HepG2 (cell line): Measurements from ENCODE around the gene PTPRU. TPM values are rescaled to one million over a fixed set of nuclear protein-coding genes. Genes with fewer than 3 reads are reported as not detected.

ENCODE experiments used
- EZH2 ChIP-seq: conservative IDR thresholded peaks from 2 replicates; pipeline ENCODE4 v1.6.1; 2012; ENCODE audit warnings: mild to moderate bottlenecking, low read depth, low read length, moderate library complexity
- FOSL1 ChIP-seq: sonication (generic); formaldehyde crosslinking; IDR thresholded peaks from 2 replicates; pipeline ENCODE4 v1.9.0; 2021; ENCODE audit warnings: missing genetic modification reagents, borderline replicate concordance
- FOXC1 ChIP-seq: sonication (generic); formaldehyde crosslinking; IDR thresholded peaks from 2 replicates; pipeline ENCODE4 v1.8.0; 2022; ENCODE audit warnings: mild to moderate bottlenecking, missing genetic modification reagents, borderline replicate concordance
- HOMEZ ChIP-seq: IDR thresholded peaks from 2 replicates; pipeline ENCODE4 v1.6.1; 2016; ENCODE audit warnings: low read depth
- NFKB2 ChIP-seq: sonication (generic); formaldehyde crosslinking; IDR thresholded peaks from 2 replicates; pipeline ENCODE4 v1.4.0; 2020; ENCODE audit warnings: missing genetic modification reagents, borderline replicate concordance
- RBM39 ChIP-seq: fragments of 200-400 bp; formaldehyde crosslinking; IDR thresholded peaks from one replicate; pipeline ENCODE4 v1.6.1; 2018; ENCODE audit warnings: antibody characterized with exemption, mild to moderate bottlenecking, low read depth, low read length; ENCODE audit not compliant: poor library complexity, severe bottlenecking
- SMYD3 ChIP-seq: sonication (generic); formaldehyde crosslinking; IDR thresholded peaks from 2 replicates; pipeline ENCODE4 v1.8.1; 2023; ENCODE audit warnings: mild to moderate bottlenecking, missing genetic modification reagents
- XRCC5 ChIP-seq: fragments of 200-400 bp; formaldehyde crosslinking; optimal IDR thresholded peaks from 2 replicates; pipeline ENCODE3; 2017; ENCODE audit warnings: mild to moderate bottlenecking, low read length
- ZFAT ChIP-seq: sonication (generic); formaldehyde crosslinking; conservative IDR thresholded peaks from 2 replicates; pipeline ENCODE4 v1.8.1; 2023; ENCODE audit warnings: missing genetic modification reagents, inconsistent platforms
- ZNF350 ChIP-seq: sonication (generic); formaldehyde crosslinking; IDR thresholded peaks from 2 replicates; pipeline ENCODE4 v1.4.0; 2020; ENCODE audit warnings: mild to moderate bottlenecking, low read depth, missing genetic modification reagents, borderline replicate concordance
- ZNF550 ChIP-seq: sonication (generic); formaldehyde crosslinking; IDR thresholded peaks from 2 replicates; pipeline ENCODE4 v1.4.0; 2020; ENCODE audit warnings: mild to moderate bottlenecking, missing genetic modification reagents, borderline replicate concordance
- polyA plus RNA-seq, 8 experiments: library from polyadenylated mRNA; depleted of rRNA in 3 of 8; stranded (reverse) in 7 of 8; unstranded in 1 of 8; fragments of >200 nt; fragmentation: Illumina TruSeq in 4 of 8; extraction: Trizol in 4 of 8; gene quantifications; 2 replicates each; pipeline versions ENCODE4 v1.2.1 to v1.2.3, GENCODE V29; 2011 to 2016; ENCODE audit warnings: low read depth in 4 of 8, missing spikeins in 1 of 8, mixed read lengths in 1 of 8; ENCODE audit not compliant: insufficient read depth in 1 of 8
- total RNA-seq, 5 experiments: library from RNA; depleted of rRNA; stranded (reverse); fragments of >200 nt; fragmentation: Illumina TruSeq; extraction: Trizol; gene quantifications; 2 replicates each; pipeline ENCODE4 v1.2.3, GENCODE V29; 2016; ENCODE audit warnings: low read depth in 1 of 5
- TF ChIP-seq, protein P1 (sequence below): sonication (generic); formaldehyde crosslinking; IDR thresholded peaks from 2 replicates; pipeline ENCODE4 v1.5.0; 2020; ENCODE audit warnings: mild to moderate bottlenecking, missing genetic modification reagents, borderline replicate concordance
- TF ChIP-seq, protein P2 (sequence below): sonication (generic); formaldehyde crosslinking; IDR thresholded peaks from 2 replicates; pipeline ENCODE4 v1.8.0; 2022; ENCODE audit warnings: mild to moderate bottlenecking, missing genetic modification reagents
- TF ChIP-seq, protein P3 (sequence below): sonication (generic); formaldehyde crosslinking; IDR thresholded peaks from 2 replicates; pipeline ENCODE4 v1.4.0; 2020; ENCODE audit warnings: missing genetic modification reagents

The PTPRU gene
- total and polyA plus RNA-seq, 2 of the 13 experiments (the other 11 are each of a cell fraction or from before 2014, with no cell fraction given) = 21.6 to 22.3 TPM

- TF ChIP-seq HOMEZ (CRISPR knock-in tag) (no peak), FOXC1 (CRISPR knock-in tag) (no peak), FOSL1 (no peak), ZNF550 (0 out of 2 replicates have a peak, but pooled peaks have one; percentile 18), RBM39 (peak; percentile 20), NFKB2 (peak; percentile 45; the same call in 1 of the 2 replicates), ZFAT (no peak), EZH2 (no peak), SMYD3 (CRISPR knock-in tag) (no peak), ZNF350 (CRISPR knock-in tag) (no peak), XRCC5 (peak; percentile 16)
- TF ChIP-seq, protein P1, sequence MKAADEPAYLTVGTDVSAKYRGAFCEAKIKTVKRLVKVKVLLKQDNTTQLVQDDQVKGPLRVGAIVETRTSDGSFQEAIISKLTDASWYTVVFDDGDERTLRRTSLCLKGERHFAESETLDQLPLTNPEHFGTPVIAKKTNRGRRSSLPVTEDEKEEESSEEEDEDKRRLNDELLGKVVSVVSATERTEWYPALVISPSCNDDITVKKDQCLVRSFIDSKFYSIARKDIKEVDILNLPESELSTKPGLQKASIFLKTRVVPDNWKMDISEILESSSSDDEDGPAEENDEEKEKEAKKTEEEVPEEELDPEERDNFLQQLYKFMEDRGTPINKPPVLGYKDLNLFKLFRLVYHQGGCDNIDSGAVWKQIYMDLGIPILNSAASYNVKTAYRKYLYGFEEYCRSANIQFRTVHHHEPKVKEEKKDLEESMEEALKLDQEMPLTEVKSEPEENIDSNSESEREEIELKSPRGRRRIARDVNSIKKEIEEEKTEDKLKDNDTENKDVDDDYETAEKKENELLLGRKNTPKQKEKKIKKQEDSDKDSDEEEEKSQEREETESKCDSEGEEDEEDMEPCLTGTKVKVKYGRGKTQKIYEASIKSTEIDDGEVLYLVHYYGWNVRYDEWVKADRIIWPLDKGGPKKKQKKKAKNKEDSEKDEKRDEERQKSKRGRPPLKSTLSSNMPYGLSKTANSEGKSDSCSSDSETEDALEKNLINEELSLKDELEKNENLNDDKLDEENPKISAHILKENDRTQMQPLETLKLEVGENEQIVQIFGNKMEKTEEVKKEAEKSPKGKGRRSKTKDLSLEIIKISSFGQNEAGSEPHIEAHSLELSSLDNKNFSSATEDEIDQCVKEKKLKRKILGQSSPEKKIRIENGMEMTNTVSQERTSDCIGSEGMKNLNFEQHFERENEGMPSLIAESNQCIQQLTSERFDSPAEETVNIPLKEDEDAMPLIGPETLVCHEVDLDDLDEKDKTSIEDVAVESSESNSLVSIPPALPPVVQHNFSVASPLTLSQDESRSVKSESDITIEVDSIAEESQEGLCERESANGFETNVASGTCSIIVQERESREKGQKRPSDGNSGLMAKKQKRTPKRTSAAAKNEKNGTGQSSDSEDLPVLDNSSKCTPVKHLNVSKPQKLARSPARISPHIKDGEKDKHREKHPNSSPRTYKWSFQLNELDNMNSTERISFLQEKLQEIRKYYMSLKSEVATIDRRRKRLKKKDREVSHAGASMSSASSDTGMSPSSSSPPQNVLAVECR (CRISPR knock-in tag) = 0 out of 2 replicates have a peak, but pooled peaks have one; percentile 33
- TF ChIP-seq, protein P2, sequence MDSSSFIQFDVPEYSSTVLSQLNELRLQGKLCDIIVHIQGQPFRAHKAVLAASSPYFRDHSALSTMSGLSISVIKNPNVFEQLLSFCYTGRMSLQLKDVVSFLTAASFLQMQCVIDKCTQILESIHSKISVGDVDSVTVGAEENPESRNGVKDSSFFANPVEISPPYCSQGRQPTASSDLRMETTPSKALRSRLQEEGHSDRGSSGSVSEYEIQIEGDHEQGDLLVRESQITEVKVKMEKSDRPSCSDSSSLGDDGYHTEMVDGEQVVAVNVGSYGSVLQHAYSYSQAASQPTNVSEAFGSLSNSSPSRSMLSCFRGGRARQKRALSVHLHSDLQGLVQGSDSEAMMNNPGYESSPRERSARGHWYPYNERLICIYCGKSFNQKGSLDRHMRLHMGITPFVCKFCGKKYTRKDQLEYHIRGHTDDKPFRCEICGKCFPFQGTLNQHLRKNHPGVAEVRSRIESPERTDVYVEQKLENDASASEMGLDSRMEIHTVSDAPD (CRISPR knock-in tag) = no peak
- TF ChIP-seq, protein P3, sequence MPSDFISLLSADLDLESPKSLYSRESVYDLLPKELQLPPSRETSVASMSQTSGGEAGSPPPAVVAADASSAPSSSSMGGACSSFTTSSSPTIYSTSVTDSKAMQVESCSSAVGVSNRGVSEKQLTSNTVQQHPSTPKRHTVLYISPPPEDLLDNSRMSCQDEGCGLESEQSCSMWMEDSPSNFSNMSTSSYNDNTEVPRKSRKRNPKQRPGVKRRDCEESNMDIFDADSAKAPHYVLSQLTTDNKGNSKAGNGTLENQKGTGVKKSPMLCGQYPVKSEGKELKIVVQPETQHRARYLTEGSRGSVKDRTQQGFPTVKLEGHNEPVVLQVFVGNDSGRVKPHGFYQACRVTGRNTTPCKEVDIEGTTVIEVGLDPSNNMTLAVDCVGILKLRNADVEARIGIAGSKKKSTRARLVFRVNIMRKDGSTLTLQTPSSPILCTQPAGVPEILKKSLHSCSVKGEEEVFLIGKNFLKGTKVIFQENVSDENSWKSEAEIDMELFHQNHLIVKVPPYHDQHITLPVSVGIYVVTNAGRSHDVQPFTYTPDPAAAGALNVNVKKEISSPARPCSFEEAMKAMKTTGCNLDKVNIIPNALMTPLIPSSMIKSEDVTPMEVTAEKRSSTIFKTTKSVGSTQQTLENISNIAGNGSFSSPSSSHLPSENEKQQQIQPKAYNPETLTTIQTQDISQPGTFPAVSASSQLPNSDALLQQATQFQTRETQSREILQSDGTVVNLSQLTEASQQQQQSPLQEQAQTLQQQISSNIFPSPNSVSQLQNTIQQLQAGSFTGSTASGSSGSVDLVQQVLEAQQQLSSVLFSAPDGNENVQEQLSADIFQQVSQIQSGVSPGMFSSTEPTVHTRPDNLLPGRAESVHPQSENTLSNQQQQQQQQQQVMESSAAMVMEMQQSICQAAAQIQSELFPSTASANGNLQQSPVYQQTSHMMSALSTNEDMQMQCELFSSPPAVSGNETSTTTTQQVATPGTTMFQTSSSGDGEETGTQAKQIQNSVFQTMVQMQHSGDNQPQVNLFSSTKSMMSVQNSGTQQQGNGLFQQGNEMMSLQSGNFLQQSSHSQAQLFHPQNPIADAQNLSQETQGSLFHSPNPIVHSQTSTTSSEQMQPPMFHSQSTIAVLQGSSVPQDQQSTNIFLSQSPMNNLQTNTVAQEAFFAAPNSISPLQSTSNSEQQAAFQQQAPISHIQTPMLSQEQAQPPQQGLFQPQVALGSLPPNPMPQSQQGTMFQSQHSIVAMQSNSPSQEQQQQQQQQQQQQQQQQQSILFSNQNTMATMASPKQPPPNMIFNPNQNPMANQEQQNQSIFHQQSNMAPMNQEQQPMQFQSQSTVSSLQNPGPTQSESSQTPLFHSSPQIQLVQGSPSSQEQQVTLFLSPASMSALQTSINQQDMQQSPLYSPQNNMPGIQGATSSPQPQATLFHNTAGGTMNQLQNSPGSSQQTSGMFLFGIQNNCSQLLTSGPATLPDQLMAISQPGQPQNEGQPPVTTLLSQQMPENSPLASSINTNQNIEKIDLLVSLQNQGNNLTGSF (CRISPR knock-in tag) = no peak
Observed at GRCh38 chr1:29237129-29237821, 953 bp downstream of the PTPRU start (continued).
